A549 (cell line): Measurements from ENCODE around the gene NR3C1.

Source experiments
- CHD2 ChIP-seq: fragments of 150-350 bp; IDR thresholded peaks from 2 replicates; pipeline ENCODE4 v1.6.1; 2014; ENCODE audit warnings: low read length; ENCODE audit not compliant: partially characterized antibody
- KDM1A ChIP-seq: fragments of 200-600 bp; sonication (generic); IDR thresholded peaks from 2 replicates; pipeline ENCODE4 v1.6.1; 2016; ENCODE audit warnings: low read depth, mild to moderate bottlenecking
- POLR2A ChIP-seq: IDR thresholded peaks from 2 replicates; pipeline ENCODE4 v1.6.1; 2012; ENCODE audit warnings: mild to moderate bottlenecking, low read length
- POLR2AphosphoS2 ChIP-seq: conservative IDR thresholded peaks from 2 replicates; pipeline ENCODE4 v1.6.1; 2012; ENCODE audit warnings: low read length, improper control_type of control experiment, inconsistent platforms
- RFX5 ChIP-seq: fragments of 450-650 bp; IDR thresholded peaks from 2 replicates; pipeline ENCODE4 v1.7.1; 2014; ENCODE audit warnings: antibody characterized with exemption, mild to moderate bottlenecking, moderate library complexity
- RNF2 ChIP-seq: fragments of 200-600 bp; sonication (generic); IDR thresholded peaks from 2 replicates; pipeline ENCODE4 v1.6.1; 2016; ENCODE audit warnings: low read depth, mild to moderate bottlenecking, antibody characterized with exemption, moderate library complexity, borderline replicate concordance
- TF ChIP-seq, protein P1 (sequence below): fragments of >200 bp; sonication (Bioruptor Twin); formaldehyde crosslinking; IDR thresholded peaks from 3 replicates; pipeline ENCODE4 v1.5.1; 2016
- TF ChIP-seq, protein P2 (sequence below): fragments of 450-650 bp; IDR thresholded peaks from 2 replicates; pipeline ENCODE4 v1.6.1; 2014; ENCODE audit warnings: antibody characterized with exemption
- TF ChIP-seq, protein P3 (sequence below): IDR thresholded peaks from 2 replicates; pipeline ENCODE4 v1.6.1; 2012
- TF ChIP-seq, protein P4 (sequence below): IDR thresholded peaks from 2 replicates; pipeline ENCODE4 v1.6.1; 2012; ENCODE audit warnings: low read depth, borderline replicate concordance

DNA sequence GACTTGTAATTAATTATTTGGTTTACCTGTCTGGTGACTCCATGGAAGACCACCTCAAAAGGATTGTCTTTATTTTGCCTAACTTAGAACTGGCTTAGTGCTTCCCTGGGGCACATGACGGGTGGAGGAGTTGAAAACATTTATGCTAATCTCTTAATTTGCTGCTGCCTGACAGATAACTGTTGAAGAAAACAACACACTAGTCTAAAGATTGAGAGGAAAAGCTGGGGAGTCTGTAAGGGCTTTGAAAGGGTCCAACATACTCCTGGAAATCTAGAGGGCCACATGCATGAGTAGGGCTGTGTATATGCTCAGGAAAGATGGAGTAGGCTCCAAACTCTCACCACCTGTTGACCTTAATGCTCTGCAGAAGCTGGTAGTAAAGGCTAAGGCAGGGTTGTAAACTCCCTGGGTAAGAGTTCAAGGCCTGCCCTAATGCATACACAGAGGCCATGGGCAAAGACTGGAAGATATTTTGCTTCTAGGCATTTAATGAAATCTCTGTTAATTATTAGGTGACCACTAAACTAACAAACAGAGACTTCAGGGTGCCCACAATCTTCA, 40.7 kb downstream of the NR3C1 start:
- TF ChIP-seq, protein P1, sequence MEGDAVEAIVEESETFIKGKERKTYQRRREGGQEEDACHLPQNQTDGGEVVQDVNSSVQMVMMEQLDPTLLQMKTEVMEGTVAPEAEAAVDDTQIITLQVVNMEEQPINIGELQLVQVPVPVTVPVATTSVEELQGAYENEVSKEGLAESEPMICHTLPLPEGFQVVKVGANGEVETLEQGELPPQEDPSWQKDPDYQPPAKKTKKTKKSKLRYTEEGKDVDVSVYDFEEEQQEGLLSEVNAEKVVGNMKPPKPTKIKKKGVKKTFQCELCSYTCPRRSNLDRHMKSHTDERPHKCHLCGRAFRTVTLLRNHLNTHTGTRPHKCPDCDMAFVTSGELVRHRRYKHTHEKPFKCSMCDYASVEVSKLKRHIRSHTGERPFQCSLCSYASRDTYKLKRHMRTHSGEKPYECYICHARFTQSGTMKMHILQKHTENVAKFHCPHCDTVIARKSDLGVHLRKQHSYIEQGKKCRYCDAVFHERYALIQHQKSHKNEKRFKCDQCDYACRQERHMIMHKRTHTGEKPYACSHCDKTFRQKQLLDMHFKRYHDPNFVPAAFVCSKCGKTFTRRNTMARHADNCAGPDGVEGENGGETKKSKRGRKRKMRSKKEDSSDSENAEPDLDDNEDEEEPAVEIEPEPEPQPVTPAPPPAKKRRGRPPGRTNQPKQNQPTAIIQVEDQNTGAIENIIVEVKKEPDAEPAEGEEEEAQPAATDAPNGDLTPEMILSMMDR, result no peak
- TF ChIP-seq, protein P2, sequence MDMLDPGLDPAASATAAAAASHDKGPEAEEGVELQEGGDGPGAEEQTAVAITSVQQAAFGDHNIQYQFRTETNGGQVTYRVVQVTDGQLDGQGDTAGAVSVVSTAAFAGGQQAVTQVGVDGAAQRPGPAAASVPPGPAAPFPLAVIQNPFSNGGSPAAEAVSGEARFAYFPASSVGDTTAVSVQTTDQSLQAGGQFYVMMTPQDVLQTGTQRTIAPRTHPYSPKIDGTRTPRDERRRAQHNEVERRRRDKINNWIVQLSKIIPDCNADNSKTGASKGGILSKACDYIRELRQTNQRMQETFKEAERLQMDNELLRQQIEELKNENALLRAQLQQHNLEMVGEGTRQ, result no peak
- TF ChIP-seq, protein P3, sequence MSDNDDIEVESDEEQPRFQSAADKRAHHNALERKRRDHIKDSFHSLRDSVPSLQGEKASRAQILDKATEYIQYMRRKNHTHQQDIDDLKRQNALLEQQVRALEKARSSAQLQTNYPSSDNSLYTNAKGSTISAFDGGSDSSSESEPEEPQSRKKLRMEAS, result no peak
- TF ChIP-seq POLR2A (no peak), KDM1A (no peak), CHD2 (no peak), RFX5 (no peak), POLR2AphosphoS2 (no peak), RNF2 (no peak)
- TF ChIP-seq, protein P4, sequence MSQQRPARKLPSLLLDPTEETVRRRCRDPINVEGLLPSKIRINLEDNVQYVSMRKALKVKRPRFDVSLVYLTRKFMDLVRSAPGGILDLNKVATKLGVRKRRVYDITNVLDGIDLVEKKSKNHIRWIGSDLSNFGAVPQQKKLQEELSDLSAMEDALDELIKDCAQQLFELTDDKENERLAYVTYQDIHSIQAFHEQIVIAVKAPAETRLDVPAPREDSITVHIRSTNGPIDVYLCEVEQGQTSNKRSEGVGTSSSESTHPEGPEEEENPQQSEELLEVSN, result no peak
